HepG2 (cell line): ENCODE data around the gene SNRPF. TPM values are rescaled to one million over a fixed set of nuclear protein-coding genes. Genes with fewer than 3 reads are reported as not detected.

Source experiments
- ATAC-seq: fragments of 200-7000 bp; cut with Tn5 transposase; 3 replicates; pipeline ENCODE4 v1.9.1; 2020; ENCODE audit warnings: mild to moderate bottlenecking, moderate library complexity
- BruUV-seq: library from RNA; stranded (reverse); fragments of 400-500 nt; replicated peaks from 2 replicates; lab custom pipeline; 2021; lab: Mats Ljungman, UMichigan
- CTCF ChIA-PET: fragments of 300-600 bp; formaldehyde crosslinking; extraction: SDS; loops from one replicate; lab custom pipeline; 2021; ENCODE audit warnings: low total read pairs, inconsistent platforms, low intra/inter-chr PET ratio; lab: Yijun Ruan, JAX
- POLR2A ChIA-PET: fragments of 350-600 bp; sonication (Branson Sonifier 250); formaldehyde crosslinking; loops from one replicate; lab custom pipeline; 2020; ENCODE audit warnings: antibody characterized with exemption, inconsistent platforms; lab: Yijun Ruan, JAX
- DNase-seq: peaks from one replicate; pipeline ENCODE4 v3.0.0-alpha.2; 2015; ENCODE audit warnings: low spot score
- FAIRE-seq: peaks from 3 replicates; lab custom pipeline; 2011; peaks lifted over from hg19 to GRCh38; lab: Jason Lieb, UNC
- H2AFZ ChIP-seq: one replicate; pipeline ENCODE4 v1.6.1; 2011; ENCODE audit warnings: low read length, inconsistent platforms
- H3K27ac ChIP-seq: fragments of 300-600 bp; 3 replicates; pipeline ENCODE4 v1.8.0; 2011; ENCODE audit warnings: mixed run types, mild to moderate bottlenecking, mixed read lengths, low read length, inconsistent platforms; ENCODE audit not compliant: insufficient read depth; ENCODE audit errors: extremely low read length
- H3K27me3 ChIP-seq, 2 experiments: fragments of 200-600 bp in 1 of 2; 2 replicates in 1 of 2; 3 replicates in 1 of 2; pipeline versions ENCODE4 v1.6.0 to v1.8.0; 2011; ENCODE audit warnings: low read length in 2 of 2, mild to moderate bottlenecking in 2 of 2, moderate library complexity in 2 of 2, inconsistent platforms in 1 of 2; ENCODE audit not compliant: insufficient read depth in 2 of 2, control insufficient read depth in 1 of 2
- H3K36me3 ChIP-seq, 2 experiments: fragments of 200-600 bp in 1 of 2; replicated peaks in 1 of 2; 2 replicates in 1 of 2; 3 replicates in 1 of 2; pipeline versions ENCODE4 v1.5.1 to v1.8.0; 2011; ENCODE audit warnings: low read length in 2 of 2, inconsistent platforms in 1 of 2; ENCODE audit not compliant: insufficient read depth in 2 of 2, control insufficient read depth in 1 of 2
- H3K4me1 ChIP-seq: 2 replicates; pipeline ENCODE4 v1.5.1; 2012; ENCODE audit warnings: low read length, inconsistent platforms; ENCODE audit not compliant: insufficient read depth
- H3K4me2 ChIP-seq: 2 replicates; pipeline ENCODE4 v1.6.0; 2011; ENCODE audit warnings: low read depth, low read length, inconsistent platforms
- H3K4me3 ChIP-seq, 3 experiments: fragments of 200-600 bp in 1 of 3; sonication (generic), shearing (Covaris generic) in 1 of 3; replicated peaks in 1 of 3; 2 replicates each; pipeline ENCODE4 v1.5.1; 2011 to 2016; ENCODE audit warnings: low read length in 3 of 3, inconsistent platforms in 2 of 3, low read depth in 2 of 3, mild to moderate bottlenecking in 2 of 3, control low read depth in 1 of 3, mixed read lengths in 1 of 3; ENCODE audit not compliant: insufficient read depth in 1 of 3
- H3K79me2 ChIP-seq: one replicate; pipeline ENCODE4 v1.6.1; 2011; ENCODE audit warnings: low read length, inconsistent platforms; ENCODE audit not compliant: insufficient read depth
- H3K9ac ChIP-seq: 2 replicates; pipeline ENCODE4 v1.6.0; 2011; ENCODE audit warnings: mild to moderate bottlenecking, low read depth, low read length, inconsistent platforms; ENCODE audit not compliant: insufficient read depth
- H3K9me3 ChIP-seq: 2 replicates; pipeline ENCODE4 v1.5.1; 2012; ENCODE audit warnings: mild to moderate bottlenecking, low read length
- H4K20me1 ChIP-seq: 2 replicates; pipeline ENCODE4 v1.6.0; 2011; ENCODE audit warnings: inconsistent platforms, mild to moderate bottlenecking, low read length, moderate library complexity; ENCODE audit not compliant: insufficient read depth
- ATF7 ChIP-seq, 2 experiments: fragments of 450-650 bp in 1 of 2; sonication (generic) in 1 of 2; formaldehyde crosslinking in 1 of 2; IDR thresholded peaks; 2 replicates each; pipeline versions ENCODE4 v1.4.0 to v1.6.1; 2016 to 2020; ENCODE audit warnings: antibody characterized with exemption in 1 of 2, mild to moderate bottlenecking in 1 of 2, missing genetic modification reagents in 1 of 2
- BHLHE40 ChIP-seq: IDR thresholded peaks from 2 replicates; pipeline ENCODE4 v1.6.1; 2011; ENCODE audit warnings: low read length, improper control_type of control experiment
- CENPX ChIP-seq: sonication (generic); formaldehyde crosslinking; IDR thresholded peaks from 2 replicates; pipeline ENCODE4 v1.9.0; 2021; ENCODE audit warnings: mild to moderate bottlenecking, missing genetic modification reagents, moderate library complexity
- CREB1 ChIP-seq, 2 experiments: fragments of 450-650 bp in 1 of 2; IDR thresholded peaks; 2 replicates each; pipeline ENCODE4 v1.6.1; 2016 to 2017; ENCODE audit warnings: control low read depth in 1 of 2, mild to moderate bottlenecking in 1 of 2, missing compliant biosample characterization in 1 of 2, missing genetic modification characterization in 1 of 2
- ZNF12 ChIP-seq: sonication (generic); formaldehyde crosslinking; IDR thresholded peaks from 2 replicates; pipeline ENCODE4 v1.5.0; 2020; ENCODE audit warnings: missing genetic modification reagents
- ZNF256 ChIP-seq: sonication (generic); formaldehyde crosslinking; conservative IDR thresholded peaks from 2 replicates; pipeline ENCODE4 v1.4.0; 2020; ENCODE audit warnings: missing genetic modification reagents
- WGBS: methylation state at CpG from one replicate; pipeline ENCODE4 v1.1.6; 2017; ENCODE audit warnings: low lambda C conversion rate; 5-methylcytosine and 5-hydroxymethylcytosine counted together
- in situ Hi-C: cut with HindIII; loops from 2 replicates; pipeline ENCODE4 v1.10.0; 2017; ENCODE audit warnings: low pct_unique_long_range_greater_than_20kb; ENCODE audit not compliant: extremely low pct_ligation_motif_present
- intact Hi-C: fragments of 100-400 bp; cut with micrococcal nuclease; formaldehyde crosslinking; loops from one replicate; pipeline ENCODE4 v1.10.0; 2022; ENCODE audit not compliant: unreplicated experiment
- polyA plus RNA-seq, 8 experiments: library from polyadenylated mRNA; depleted of rRNA in 3 of 8; stranded (reverse) in 7 of 8; unstranded in 1 of 8; fragments of >200 nt; fragmentation: Illumina TruSeq in 4 of 8; extraction: Trizol in 4 of 8; gene quantifications; 2 replicates each; pipeline versions ENCODE4 v1.2.1 to v1.2.3, GENCODE V29; 2011 to 2016; ENCODE audit warnings: low read depth in 4 of 8, missing spikeins in 1 of 8, mixed read lengths in 1 of 8; ENCODE audit not compliant: insufficient read depth in 1 of 8
- total RNA-seq, 5 experiments: library from RNA; depleted of rRNA; stranded (reverse); fragments of >200 nt; fragmentation: Illumina TruSeq; extraction: Trizol; gene quantifications; 2 replicates each; pipeline ENCODE4 v1.2.3, GENCODE V29; 2016; ENCODE audit warnings: low read depth in 1 of 5
- TF ChIP-seq, protein P1 (sequence below): sonication (generic); formaldehyde crosslinking; IDR thresholded peaks from 2 replicates; pipeline ENCODE4 v1.4.0; 2020; ENCODE audit warnings: missing genetic modification reagents, mild to moderate bottlenecking, borderline replicate concordance

Gene SNRPF
- total and polyA plus RNA-seq, 2 of the 13 experiments (the other 11 are each of a cell fraction or from before 2014, with no cell fraction given) = 31.7 to 77.2 TPM

DNA sequence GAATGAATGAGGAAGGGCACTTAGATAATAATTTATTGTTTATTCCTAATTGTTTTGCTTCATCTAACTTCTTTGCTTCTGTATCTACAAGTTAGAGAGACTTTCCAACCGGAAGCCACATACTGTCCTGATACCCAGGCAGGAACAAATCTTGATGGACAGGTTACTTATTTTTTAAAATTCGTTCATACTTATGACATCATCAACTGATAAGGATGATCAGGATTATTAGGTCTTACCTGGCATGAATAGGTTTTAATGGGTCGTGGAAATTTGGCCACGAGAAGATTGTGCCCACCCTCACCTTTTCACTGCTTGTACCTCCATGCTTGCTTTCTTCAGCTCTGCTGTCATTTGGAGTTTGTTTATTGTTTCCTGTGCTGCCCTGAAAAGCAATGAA is 39.3 kb downstream of the SNRPF start:
- BruUV-seq = no TSS peak
- no peak overlapping the region for H3K27ac ChIP-seq
- H3K4me3 ChIP-seq = no peak overlapping the region
- intact Hi-C loops = no loop called here
- DNase-seq (no peak), ATAC-seq (no peak), FAIRE-seq (no peak)
- H3K9me3 ChIP-seq = peaks cover under 1% of the 10 kb centered on the region; the same call in 1 of the 2 replicates
- H2AFZ ChIP-seq = no peak overlapping the region
- no peaks in the 10 kb centered on the region for H3K36me3 ChIP-seq
- no peaks in the 10 kb centered on the region; a peak in 1 of 5 replicates for H3K27me3 ChIP-seq
- H3K4me1 ChIP-seq = no peaks in the 10 kb centered on the region
- TF ChIP-seq ZNF256 (CRISPR knock-in tag) (no peak), BHLHE40 (no peak), CREB1 (IDR thresholded peaks at IDR 0.05) (peak; percentile 71), CREB1 (CRISPR knock-in tag; IDR thresholded peaks at IDR 0.05) (no peak), ATF7 (IDR thresholded peaks at IDR 0.05) (peak; percentile 92), ATF7 (CRISPR knock-in tag; IDR thresholded peaks at IDR 0.05) (no peak), CENPX (CRISPR knock-in tag) (no peak), ZNF12 (CRISPR knock-in tag) (no peak)
- TF ChIP-seq, protein P1, sequence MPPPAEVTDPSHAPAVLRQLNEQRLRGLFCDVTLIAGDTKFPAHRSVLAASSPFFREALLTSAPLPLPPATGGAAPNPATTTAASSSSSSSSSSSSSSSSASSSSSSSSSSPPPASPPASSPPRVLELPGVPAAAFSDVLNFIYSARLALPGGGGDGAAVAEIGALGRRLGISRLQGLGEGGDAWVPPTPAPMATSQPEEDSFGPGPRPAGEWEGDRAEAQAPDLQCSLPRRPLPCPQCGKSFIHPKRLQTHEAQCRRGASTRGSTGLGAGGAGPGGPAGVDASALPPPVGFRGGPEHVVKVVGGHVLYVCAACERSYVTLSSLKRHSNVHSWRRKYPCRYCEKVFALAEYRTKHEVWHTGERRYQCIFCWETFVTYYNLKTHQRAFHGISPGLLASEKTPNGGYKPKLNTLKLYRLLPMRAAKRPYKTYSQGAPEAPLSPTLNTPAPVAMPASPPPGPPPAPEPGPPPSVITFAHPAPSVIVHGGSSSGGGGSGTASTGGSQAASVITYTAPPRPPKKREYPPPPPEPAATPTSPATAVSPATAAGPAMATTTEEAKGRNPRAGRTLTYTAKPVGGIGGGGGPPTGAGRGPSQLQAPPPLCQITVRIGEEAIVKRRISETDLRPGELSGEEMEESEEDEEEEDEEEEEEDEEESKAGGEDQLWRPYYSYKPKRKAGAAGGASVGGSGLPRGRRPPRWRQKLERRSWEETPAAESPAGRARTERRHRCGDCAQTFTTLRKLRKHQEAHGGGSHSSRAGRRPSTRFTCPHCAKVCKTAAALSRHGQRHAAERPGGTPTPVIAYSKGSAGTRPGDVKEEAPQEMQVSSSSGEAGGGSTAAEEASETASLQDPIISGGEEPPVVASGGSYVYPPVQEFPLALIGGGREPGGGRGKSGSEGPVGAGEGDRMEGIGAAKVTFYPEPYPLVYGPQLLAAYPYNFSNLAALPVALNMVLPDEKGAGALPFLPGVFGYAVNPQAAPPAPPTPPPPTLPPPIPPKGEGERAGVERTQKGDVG (CRISPR knock-in tag) = no peak
- TF ChIP-seq, all 625 proteins: peak for 2
- Histone ChIP-seq H4K20me1 (no peaks in the 10 kb centered on the region), H3K79me2 (no peaks in the 10 kb centered on the region), H3K9ac (no peak overlapping the region), H3K4me2 (no peak overlapping the region)
- in situ Hi-C loops = no loop called here
- ChIA-PET POLR2A (no interaction called here), CTCF (no interaction called here)
- 12% methylated on average over 4 of the region's 4 CpGs for WGBS
